GM10266 (cell line): Measurements from ENCODE around the gene FARSB.
"Not testable (repeated sequence)": the region's sequence is repeated elsewhere in the genome, so short reads cannot be mapped to it uniquely, and the experiment has no call there.

Experiments used
- DNase-seq: peaks from one replicate; pipeline ENCODE4 v3.0.0; 2012; ENCODE audit errors: extremely low spot score
- CTCF ChIP-seq: IDR thresholded peaks from 2 replicates; pipeline ENCODE4 v1.5.1; 2012; ENCODE audit warnings: mild to moderate bottlenecking, low read depth; ENCODE audit not compliant: control insufficient read depth, insufficient read depth; ENCODE audit errors: missing control alignments

Gene FARSB

GRCh38 chr2:222591661-222592060 is 64.2 kb downstream of the FARSB start:
- no peak for DNase-seq
- TF ChIP-seq CTCF = no peak

GRCh38 chr2:222584589-222584988 is 71.3 kb downstream of the FARSB start:
- not testable (repeated sequence) for DNase-seq

GRCh38 chr2:222582928-222583327 is 73.0 kb downstream of the FARSB start:
- DNase-seq = no peak
- no peak for TF ChIP-seq CTCF

- no peak for DNase-seq
These were observed 78.6 kb downstream of the FARSB start for GRCh38 chr2:222577341-222577740.

GRCh38 chr2:222576171-222577081 is 79.5 kb downstream of the FARSB start:
- DNase-seq = no peak
- no peak for TF ChIP-seq CTCF

More at GRCh38 chr2:222577341-222577740, 78.6 kb downstream of the FARSB start:
- no peak for TF ChIP-seq CTCF

- no peak for TF ChIP-seq CTCF
- DNase-seq = no peak
These were observed 80.3 kb downstream of the FARSB start for GRCh38 chr2:222575618-222576017.

- no peak for TF ChIP-seq CTCF
- no peak for DNase-seq
These were observed 83.1 kb downstream of the FARSB start for GRCh38 chr2:222572751-222573174.

- TF ChIP-seq CTCF = no peak
- DNase-seq = no peak
These were observed 83.6 kb downstream of the FARSB start for GRCh38 chr2:222572264-222572721.
